ENCODE results near the gene OOSP4A.

Gene OOSP4A

GRCh38 chr11:60003729-60004128 lies 39.9 kb downstream of the OOSP4A start:
- TF ChIP-seq SIN3A (IDR thresholded peaks at IDR 0.05; ENCODE audit: borderline replicate concordance, insufficient read depth, low read length) (no peak), FOXP2 (optimal IDR thresholded peaks at IDR 0.05; ENCODE audit: borderline replicate concordance, extremely low read depth, extremely low read length, insufficient read depth) (no peak), TAF1 (IDR thresholded peaks at IDR 0.05; ENCODE audit: borderline replicate concordance, insufficient read depth, low read length) (no peak), REST (IDR thresholded peaks at IDR 0.05; ENCODE audit: insufficient read depth in 1 of 2, low read depth in 2 of 2, low read length in 2 of 2) (no peak), POLR2AphosphoS5 (IDR thresholded peaks at IDR 0.05; ENCODE audit: low read depth, low read length) (no peak)

- no peak for TF ChIP-seq REST (IDR thresholded peaks at IDR 0.05; ENCODE audit: insufficient read depth in 1 of 2, low read depth in 2 of 2, low read length in 2 of 2)
- TF ChIP-seq SIN3A (IDR thresholded peaks at IDR 0.05; ENCODE audit: borderline replicate concordance, insufficient read depth, low read length), result no peak
- TF ChIP-seq FOXP2 (optimal IDR thresholded peaks at IDR 0.05; ENCODE audit: borderline replicate concordance, extremely low read depth, extremely low read length, insufficient read depth), result no peak
- TF ChIP-seq POLR2AphosphoS5 (IDR thresholded peaks at IDR 0.05; ENCODE audit: low read depth, low read length), result no peak
- no peak for TF ChIP-seq TAF1 (IDR thresholded peaks at IDR 0.05; ENCODE audit: borderline replicate concordance, insufficient read depth, low read length)
Observed at GRCh38 chr11:60005360-60005759, 41.5 kb downstream of the OOSP4A start.

- TF ChIP-seq SIN3A (IDR thresholded peaks at IDR 0.05; ENCODE audit: borderline replicate concordance, insufficient read depth, low read length) (no peak), FOXP2 (optimal IDR thresholded peaks at IDR 0.05; ENCODE audit: borderline replicate concordance, extremely low read depth, extremely low read length, insufficient read depth) (no peak), POLR2AphosphoS5 (IDR thresholded peaks at IDR 0.05; ENCODE audit: low read depth, low read length) (no peak), TAF1 (IDR thresholded peaks at IDR 0.05; ENCODE audit: borderline replicate concordance, insufficient read depth, low read length) (no peak), REST (IDR thresholded peaks at IDR 0.05; ENCODE audit: insufficient read depth in 1 of 2, low read depth in 2 of 2, low read length in 2 of 2) (no peak)
Observed at GRCh38 chr11:60016881-60017280, 53.0 kb downstream of the OOSP4A start, which contains the start of gene OOSP4B. Gene OOSP4B, plus strand, starts transcription at chr11:60017181.

GRCh38 chr11:60018058-60018457 lies 54.2 kb downstream of the OOSP4A start:
- TF ChIP-seq FOXP2 (optimal IDR thresholded peaks at IDR 0.05; ENCODE audit: borderline replicate concordance, extremely low read depth, extremely low read length, insufficient read depth) (no peak), POLR2AphosphoS5 (IDR thresholded peaks at IDR 0.05; ENCODE audit: low read depth, low read length) (no peak), SIN3A (IDR thresholded peaks at IDR 0.05; ENCODE audit: borderline replicate concordance, insufficient read depth, low read length) (no peak), TAF1 (IDR thresholded peaks at IDR 0.05; ENCODE audit: borderline replicate concordance, insufficient read depth, low read length) (no peak), REST (IDR thresholded peaks at IDR 0.05; ENCODE audit: insufficient read depth in 1 of 2, low read depth in 2 of 2, low read length in 2 of 2) (no peak)

Measured in PFSK-1 (cell line).